NK-92 treated with Interleukin-12 subunit alpha and Interleukin-12 subunit beta, amount 100 ng/mL, for 24 hours (cell line): Measurements from ENCODE around the gene ANO1.
A peak's percentile ranks its signal among the peaks of the same experiment; 100 is the strongest.

Source experiments
- DNase-seq: peaks from one replicate; lab custom pipeline; 2025; lab: John Stamatoyannopoulos, UW

The ANO1 gene

GRCh38 chr11:70167120-70167519 is 89.0 kb downstream of the ANO1 start:
- no peak for DNase-seq

- DNase-seq, result no peak
Observed at GRCh38 chr11:70167723-70168404, 89.7 kb downstream of the ANO1 start.

GRCh38 chr11:70168405-70168754 is 90.3 kb downstream of the ANO1 start:
- no peak for DNase-seq

- no peak for DNase-seq
Observed at GRCh38 chr11:70169127-70169526, 91.0 kb downstream of the ANO1 start.

- DNase-seq, result no peak
Observed at GRCh38 chr11:70169632-70170031, 91.5 kb downstream of the ANO1 start.

GRCh38 chr11:70170596-70171210 is 92.6 kb downstream of the ANO1 start:
- DNase-seq, result no peak

- no peak for DNase-seq
Observed at GRCh38 chr11:70173018-70173417, 94.9 kb downstream of the ANO1 start.

GRCh38 chr11:70174547-70175235 is 96.6 kb downstream of the ANO1 start:
- DNase-seq, result no peak

- DNase-seq, result no peak
Observed at GRCh38 chr11:70175236-70175698, 97.2 kb downstream of the ANO1 start.

- peak; percentile 23 for DNase-seq
Observed at GRCh38 chr11:70176940-70177689, 99.0 kb downstream of the ANO1 start.

- no peak for DNase-seq
Observed at GRCh38 chr11:70180906-70181305, 102.8 kb downstream of the ANO1 start.

- no peak for DNase-seq
Observed at GRCh38 chr11:70182266-70182665, 104.1 kb downstream of the ANO1 start.

GRCh38 chr11:70183032-70183431 is 104.9 kb downstream of the ANO1 start:
- DNase-seq, result no peak

GRCh38 chr11:70183483-70184176 is 105.5 kb downstream of the ANO1 start:
- DNase-seq, result no peak

- DNase-seq, result no peak
Observed at GRCh38 chr11:70184396-70184795, 106.3 kb downstream of the ANO1 start.

- DNase-seq, result no peak
Observed at GRCh38 chr11:70185348-70186055, 107.4 kb downstream of the ANO1 start.

- no peak for DNase-seq
Observed at GRCh38 chr11:70186420-70186819, 108.3 kb downstream of the ANO1 start.

- no peak for DNase-seq
Observed at GRCh38 chr11:70186936-70187335, 108.8 kb downstream of the ANO1 start.

GRCh38 chr11:70187771-70188170 is 109.7 kb downstream of the ANO1 start:
- no peak for DNase-seq

GRCh38 chr11:70189622-70190021 is 111.5 kb downstream of the ANO1 start:
- no peak for DNase-seq

GRCh38 chr11:70191495-70192140 is 113.5 kb downstream of the ANO1 start:
- DNase-seq, result peak; percentile 23
